A549 (cell line): ENCODE results near the gene ELOVL3. TPM values are rescaled to one million over a fixed set of nuclear protein-coding genes. Genes with fewer than 3 reads are reported as not detected.

ENCODE experiments used
- ATAC-seq, 2 experiments: fragments of 200-7000 bp in 1 of 2; fragments of >200 bp in 1 of 2; cut with Nextera tagmentation in 1 of 2; cut with Tn5 transposase in 1 of 2; 3 replicates each; pipeline versions ENCODE4 v1.8.0 to v1.9.1; 2018 to 2020; ENCODE audit warnings: mild to moderate bottlenecking in 1 of 2, moderate library complexity in 1 of 2
- CTCF ChIA-PET: fragments of 300-600 bp; sonication (Branson Sonifier 250); formaldehyde crosslinking; extraction: SDS; loops from one replicate; lab custom pipeline; 2021; ENCODE audit warnings: antibody characterized with exemption, inconsistent platforms; lab: Yijun Ruan, JAX
- POLR2A ChIA-PET: fragments of 350-600 bp; formaldehyde crosslinking; extraction: SDS; loops from one replicate; lab custom pipeline; 2021; ENCODE audit warnings: antibody characterized with exemption, inconsistent platforms; lab: Yijun Ruan, JAX
- DNase-seq, 2 experiments: peaks; one replicate each; pipeline versions ENCODE4 v3.0.0 to v3.0.0-alpha.2; 2011 to 2016; ENCODE audit warnings: low read depth in 1 of 2, low spot score in 1 of 2
- FAIRE-seq: peaks from 2 replicates; lab custom pipeline; 2011; peaks lifted over from hg19 to GRCh38; lab: Jason Lieb, UNC
- H3K27ac ChIP-seq, 2 experiments: fragments of >200 bp; sonication (Bioruptor Twin); formaldehyde crosslinking; 3 replicates each; pipeline ENCODE4 v1.5.1; 2016 to 2017
- H3K4me1 ChIP-seq: fragments of >200 bp; sonication (Bioruptor Twin); formaldehyde crosslinking; 3 replicates; pipeline ENCODE4 v1.6.1; 2016
- H3K4me2 ChIP-seq: fragments of >200 bp; sonication (Bioruptor Twin); formaldehyde crosslinking; 3 replicates; pipeline ENCODE4 v1.6.1; 2016
- H3K4me3 ChIP-seq: fragments of >200 bp; sonication (Bioruptor Twin); formaldehyde crosslinking; 3 replicates; pipeline ENCODE4 v1.5.1; 2016
- H3K9me3 ChIP-seq: fragments of >200 bp; sonication (Bioruptor Twin); formaldehyde crosslinking; 3 replicates; pipeline ENCODE4 v1.6.1; 2016
- CBX2 ChIP-seq: fragments of 200-600 bp; sonication (generic); IDR thresholded peaks from 2 replicates; pipeline ENCODE4 v1.6.1; 2016; ENCODE audit warnings: low read depth, mild to moderate bottlenecking, borderline replicate concordance
- CBX8 ChIP-seq: fragments of 200-600 bp; sonication (generic); IDR thresholded peaks from 2 replicates; pipeline ENCODE4 v1.6.1; 2016
- CEBPB ChIP-seq, 2 experiments: fragments of >200 bp in 1 of 2; sonication (Bioruptor Twin) in 1 of 2; formaldehyde crosslinking in 1 of 2; IDR thresholded peaks; 2 replicates each; pipeline ENCODE4 v1.6.1; 2012 to 2016
- CHD4 ChIP-seq: fragments of 200-600 bp; sonication (generic); IDR thresholded peaks from 2 replicates; pipeline ENCODE4 v1.6.1; 2016; ENCODE audit warnings: antibody characterized with exemption, mild to moderate bottlenecking, borderline replicate concordance
- EP300 ChIP-seq, 2 experiments: fragments of >200 bp; sonication (Bioruptor Twin); formaldehyde crosslinking; IDR thresholded peaks; 2 replicates in 1 of 2; 3 replicates in 1 of 2; pipeline ENCODE4 v1.6.1; 2016 to 2017
- ESRRA ChIP-seq: fragments of 150-350 bp; IDR thresholded peaks from 2 replicates; pipeline ENCODE4 v1.6.1; 2014; ENCODE audit warnings: mild to moderate bottlenecking, low read length, borderline replicate concordance
- FOSB ChIP-seq: fragments of 250-450 bp; sonication (Bioruptor Pico); IDR thresholded peaks from 2 replicates; pipeline ENCODE4 v1.5.0; 2020; ENCODE audit warnings: mild to moderate bottlenecking, moderate library complexity
- FOSL2 ChIP-seq, 2 experiments: fragments of 450-650 bp in 1 of 2; fragments of >200 bp in 1 of 2; sonication (Bioruptor Twin) in 1 of 2; formaldehyde crosslinking; IDR thresholded peaks; 2 replicates each; pipeline versions ENCODE4 v1.5.0 to v1.6.1; 2016 to 2020; ENCODE audit warnings: mild to moderate bottlenecking in 1 of 2, moderate library complexity in 1 of 2
- FOXS1 ChIP-seq: fragments of 250-450 bp; sonication (Bioruptor Pico); IDR thresholded peaks from 2 replicates; pipeline ENCODE4 v1.5.0; 2020; ENCODE audit warnings: mild to moderate bottlenecking, moderate library complexity
- GATA3 ChIP-seq: IDR thresholded peaks from 2 replicates; pipeline ENCODE4 v1.6.1; 2012; ENCODE audit warnings: borderline replicate concordance
- HEYL ChIP-seq: fragments of 250-450 bp; sonication (Bioruptor Pico); IDR thresholded peaks from 2 replicates; pipeline ENCODE4 v1.8.0; 2021; ENCODE audit warnings: mild to moderate bottlenecking, moderate library complexity
- HOXA7 ChIP-seq: fragments of 250-450 bp; sonication (Bioruptor Pico); IDR thresholded peaks from 2 replicates; pipeline ENCODE4 v1.5.0; 2020; ENCODE audit warnings: mild to moderate bottlenecking, moderate library complexity
- HOXB13 ChIP-seq: fragments of 250-450 bp; sonication (Bioruptor Pico); IDR thresholded peaks from 2 replicates; pipeline ENCODE4 v1.5.0; 2020; ENCODE audit warnings: low read depth, mild to moderate bottlenecking, moderate library complexity
- KDM1A ChIP-seq: fragments of 200-600 bp; sonication (generic); IDR thresholded peaks from 2 replicates; pipeline ENCODE4 v1.6.1; 2016; ENCODE audit warnings: low read depth, mild to moderate bottlenecking
- MAFK ChIP-seq: fragments of 450-650 bp; IDR thresholded peaks from 2 replicates; pipeline ENCODE4 v1.6.1; 2014; ENCODE audit not compliant: partially characterized antibody
- MAX ChIP-seq: IDR thresholded peaks from 2 replicates; pipeline ENCODE4 v1.6.1; 2012
- NR3C1 ChIP-seq: fragments of >200 bp; sonication (Bioruptor Twin); formaldehyde crosslinking; IDR thresholded peaks from 3 replicates; pipeline ENCODE4 v1.6.1; 2017
- PHF8 ChIP-seq: fragments of 200-600 bp; sonication (generic); IDR thresholded peaks from 2 replicates; pipeline ENCODE4 v1.6.1; 2016; ENCODE audit warnings: low read depth, mild to moderate bottlenecking, antibody characterized with exemption, moderate library complexity, borderline replicate concordance
- POLR2A ChIP-seq: IDR thresholded peaks from 2 replicates; pipeline ENCODE4 v1.6.1; 2012; ENCODE audit warnings: mild to moderate bottlenecking, low read length
- RAD21 ChIP-seq, 2 experiments: fragments of >200 bp in 1 of 2; sonication (Bioruptor Twin) in 1 of 2; formaldehyde crosslinking in 1 of 2; IDR thresholded peaks in 1 of 2; conservative IDR thresholded peaks in 1 of 2; 2 replicates in 1 of 2; 3 replicates in 1 of 2; pipeline ENCODE4 v1.6.1; 2012 to 2018; ENCODE audit warnings: inconsistent platforms in 1 of 2
- RCOR1 ChIP-seq: fragments of 150-350 bp; IDR thresholded peaks from 2 replicates; pipeline ENCODE4 v1.6.1; 2014; ENCODE audit warnings: antibody characterized with exemption, low read length, low read depth
- TFCP2L1 ChIP-seq: fragments of 250-450 bp; sonication (Bioruptor Pico); IDR thresholded peaks from 2 replicates; pipeline ENCODE4 v1.5.0; 2021; ENCODE audit warnings: mild to moderate bottlenecking
- ZNF302 ChIP-seq: fragments of 250-450 bp; sonication (Bioruptor Pico); IDR thresholded peaks from 2 replicates; pipeline ENCODE4 v1.9.0; 2021; ENCODE audit warnings: inconsistent platforms, mild to moderate bottlenecking, moderate library complexity
- ZSCAN20 ChIP-seq: fragments of 250-450 bp; sonication (Bioruptor Pico); IDR thresholded peaks from 2 replicates; pipeline ENCODE4 v1.8.0; 2022; ENCODE audit warnings: mild to moderate bottlenecking, moderate library complexity
- WGBS: methylation state at CpG from one replicate; pipeline ENCODE4 v1.1.6; 2017; ENCODE audit errors: missing lambda C conversion rate; 5-methylcytosine and 5-hydroxymethylcytosine counted together
- polyA plus RNA-seq, 4 experiments: library from polyadenylated mRNA; depleted of rRNA in 3 of 4; stranded (reverse); fragments of >200 nt; fragmentation: RNase III in 1 of 4; extraction: RNeasy Plus Mini Kit Qiagen cat#74134 plus additional on column Dnase treatment in 1 of 4; gene quantifications; 2 replicates in 3 of 4; 3 replicates in 1 of 4; pipeline ENCODE4 v1.2.3, GENCODE V29; 2011 to 2017

ELOVL3 gene
- polyA plus RNA-seq, 2 of the 4 experiments (the other 2 are of a cell fraction), result 0.22 to 0.53 TPM

DNA sequence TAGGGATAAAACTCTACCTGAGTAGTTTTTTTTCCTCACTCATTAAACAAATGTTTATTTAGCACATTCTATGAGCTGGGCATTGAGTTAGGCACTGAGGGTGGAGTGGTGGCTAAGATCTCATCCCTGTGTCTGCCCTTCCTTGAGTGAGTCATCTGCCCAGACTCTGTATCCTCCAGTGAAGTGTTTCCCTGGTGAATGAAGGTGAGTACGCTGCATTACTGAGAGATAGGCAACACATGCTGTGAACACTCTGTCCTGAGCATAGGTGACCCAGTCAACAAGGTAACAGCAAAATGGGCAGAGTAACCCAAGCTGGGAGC is 9.5 kb downstream of the ELOVL3 start:
- Histone ChIP-seq H3K4me2 (peak overlapping the region; percentile 37; the same call in 2 of the 3 replicates), H3K9me3 (no peaks in the 10 kb centered on the region), H3K4me1 (peaks cover 20% of the 10 kb centered on the region)
- FAIRE-seq, result no peak
- peak; percentile 23 to 33; a peak in 3 of 6 replicates for ATAC-seq
- POLR2A ChIA-PET, result interaction anchor here (0.6 kb wide), 1 partner anchor 216 kb away, joined by 3 read pairs; the partner anchor contains the start of gene C10orf95
- DNase-seq, result peak; percentile 41 to 50
- TF ChIP-seq KDM1A (no peak), CEBPB (IDR thresholded peaks at IDR 0.05) (no peak), MAX (no peak), FOSL2 (IDR thresholded peaks at IDR 0.05) (no peak), FOSL2 (CRISPR knock-in tag; IDR thresholded peaks at IDR 0.05) (peak; percentile 43; the same call in 1 of the 2 replicates), EP300 (IDR thresholded peaks at IDR 0.05) (no peak), CBX2 (no peak), ZSCAN20 (CRISPR knock-in tag) (no peak), PHF8 (no peak)
- TF ChIP-seq, all 56 proteins: peak for 1
- Histone ChIP-seq H3K4me3 (no peak overlapping the region), H3K27ac (no peak overlapping the region)
- 86% methylated on average over 1 of the region's 1 CpG for WGBS
- CTCF ChIA-PET, result interaction anchor here (0.6 to 24.2 kb wide), 9 partner anchors 10 to 348 kb away, joined by 3 to 886 read pairs (median 111); partner anchors contain the start of genes FBXL15, GBF1 and NFKB2

GRCh38 chr10:102236006-102236405 is 9.9 kb downstream of the ELOVL3 start:
- Histone ChIP-seq H3K4me3 (no peak overlapping the region), H3K9me3 (no peaks in the 10 kb centered on the region), H3K27ac (no peak overlapping the region), H3K4me1 (peaks cover 18% of the 10 kb centered on the region), H3K4me2 (no peak overlapping the region)
- TF ChIP-seq CBX2, result no peak
- no peak for TF ChIP-seq RCOR1
- no peak for TF ChIP-seq HOXB13 (CRISPR knock-in tag)
- TF ChIP-seq HOXA7 (CRISPR knock-in tag), result no peak
- TF ChIP-seq CHD4, result no peak
- TF ChIP-seq CBX8, result no peak
- DNase-seq (no peak), FAIRE-seq (no peak), ATAC-seq (no peak)
- 70% methylated on average over 8 of the region's 8 CpGs for WGBS
- CTCF ChIA-PET, result interaction anchor here (0.6 to 24.2 kb wide), 7 partner anchors 10 to 348 kb away, joined by 3 to 886 read pairs (median 111); partner anchors contain the start of genes FBXL15, GBF1 and NFKB2
- POLR2A ChIA-PET, result no interaction called here

DNA sequence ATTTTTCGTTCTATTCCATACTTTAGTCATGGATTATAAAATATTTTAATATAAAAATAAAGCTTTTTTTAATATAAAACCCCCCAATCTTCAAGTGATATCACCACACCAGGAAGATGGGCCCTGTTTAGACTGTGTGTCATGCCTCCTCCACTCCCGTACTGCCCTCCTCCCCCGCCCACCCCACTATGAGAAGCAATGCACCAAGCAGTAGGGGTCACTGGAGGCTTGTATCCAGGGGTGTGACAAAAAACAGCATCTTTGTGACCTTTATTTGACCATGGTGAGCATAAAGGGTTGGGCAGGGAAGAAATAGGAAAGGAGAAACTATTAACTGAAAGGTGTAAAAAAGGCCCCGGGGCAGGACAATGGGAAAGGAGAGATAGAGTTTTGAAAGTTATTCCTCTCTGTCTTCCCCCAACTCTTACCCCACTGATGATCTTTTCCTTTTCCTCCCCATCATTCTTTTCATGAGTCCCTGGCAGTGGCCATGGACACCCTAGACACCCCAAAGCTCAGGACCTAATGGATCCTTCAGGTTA is 11.7 kb downstream of the ELOVL3 start:
- H3K9me3 ChIP-seq, result no peaks in the 10 kb centered on the region
- DNase-seq (no peak), FAIRE-seq (no peak), ATAC-seq (no peak)
- H3K4me3 ChIP-seq, result no peak overlapping the region
- no peak overlapping the region for H3K27ac ChIP-seq
- H3K4me2 ChIP-seq, result no peak overlapping the region
- 52% methylated on average over 4 of the region's 4 CpGs for WGBS
- H3K4me1 ChIP-seq, result peaks cover 16% of the 10 kb centered on the region
- TF ChIP-seq FOSB (no peak), PHF8 (no peak), FOXS1 (no peak), CBX8 (no peak), ESRRA (no peak), MAFK (no peak), RCOR1 (no peak), RAD21 (conservative IDR thresholded peaks at IDR 0.05 in 1 of 2, IDR thresholded peaks at IDR 0.05 in 1 of 2) (no peak), POLR2A (no peak), ZNF302 (CRISPR knock-in tag) (no peak), NR3C1 (no peak), TFCP2L1 (CRISPR knock-in tag) (no peak), HEYL (CRISPR knock-in tag) (no peak), GATA3 (no peak)
- ChIA-PET POLR2A (no interaction called here), CTCF (interaction anchor here (1.3 to 24.2 kb wide), 6 partner anchors 8 to 162 kb away, joined by 3 to 886 read pairs (median 38); partner anchors contain the start of genes GBF1 and NFKB2)
